ENCODE results near the gene ICAM2. TPM values are rescaled to one million over a fixed set of nuclear protein-coding genes. Genes with fewer than 3 reads are reported as not detected.

Gene ICAM2
- total RNA-seq, 1 donor from 2014 or later = not detected

DNA sequence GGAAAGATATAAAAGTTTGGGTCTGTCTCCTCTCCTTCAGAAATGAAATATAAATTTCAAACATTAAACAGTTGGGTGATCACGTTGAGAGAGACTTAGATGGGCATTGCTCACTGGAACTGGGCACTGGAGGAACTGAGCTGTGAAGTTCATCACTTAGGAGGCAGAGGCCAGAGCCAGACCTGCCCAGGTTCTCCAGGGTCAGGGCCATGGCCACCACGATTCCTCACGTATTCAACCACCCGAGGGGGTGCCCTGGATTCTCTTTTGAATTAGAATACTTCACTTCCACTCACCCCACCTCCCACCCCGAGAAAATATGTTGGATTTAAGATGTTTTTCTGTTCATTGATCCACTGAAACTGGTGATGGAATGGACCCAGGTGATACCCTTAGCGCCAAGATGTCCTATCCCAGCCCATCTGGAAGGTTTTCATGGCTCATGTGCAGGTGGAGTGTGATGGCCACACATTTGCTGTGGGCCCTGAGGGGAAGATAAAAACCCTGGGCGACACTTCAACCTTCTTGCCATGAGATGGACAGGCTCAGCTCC is 16.1 kb downstream of the ICAM2 start:
- Histone ChIP-seq H3K79me2 (ENCODE audit: low read depth) (no peaks in the 10 kb centered on the region), H3F3A (ENCODE audit: low read depth) (no peaks in the 10 kb centered on the region)
- DNase-seq (ENCODE audit: low spot score) = no peak

DNA sequence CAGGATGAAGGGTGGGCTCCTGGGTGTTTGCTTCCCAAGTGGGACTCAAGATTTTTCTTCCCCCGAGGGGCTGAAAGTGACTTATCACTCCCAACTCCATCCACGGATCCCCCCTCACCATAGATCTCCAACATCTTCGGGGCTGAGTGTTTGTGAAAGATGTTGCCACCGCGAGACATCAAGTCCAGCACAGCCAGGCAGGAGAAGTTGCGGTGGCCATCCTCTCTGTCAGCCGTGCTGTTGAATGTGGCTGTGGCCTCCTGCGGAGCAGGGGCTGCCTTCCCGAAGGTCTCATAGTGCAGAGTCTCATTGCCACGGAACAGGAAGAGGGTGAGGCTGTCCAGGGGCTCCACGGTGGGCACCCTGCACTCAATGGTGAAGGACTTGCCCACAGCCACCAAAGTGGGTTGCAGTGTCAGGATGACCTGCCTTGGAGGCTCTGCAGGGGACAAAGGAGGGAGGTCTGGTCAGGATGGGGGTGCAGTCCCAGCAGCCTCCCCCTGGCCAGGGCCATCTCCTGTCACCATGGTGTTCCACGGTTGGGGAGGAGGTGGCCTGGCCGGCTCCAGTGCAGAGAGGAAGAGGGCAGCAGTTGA is 16.8 kb downstream of the ICAM2 start:
- Mint-ChIP-seq H3K4me3 (no peak overlapping the region), H3K4me1 (peaks cover 23% of the 10 kb centered on the region), H3K27ac (no peak overlapping the region), H3K36me3 (no peaks in the 10 kb centered on the region), H3K27me3 (ENCODE audit: insufficient read depth, low read depth) (peaks cover 12% of the 10 kb centered on the region), H3K9me3 (no peaks in the 10 kb centered on the region)
- TF ChIP-seq EZH2phosphoT487 (IDR thresholded peaks at IDR 0.05) (no peak), EZH2 (IDR thresholded peaks at IDR 0.05) (no peak)
- TF ChIP-seq, protein P1, sequence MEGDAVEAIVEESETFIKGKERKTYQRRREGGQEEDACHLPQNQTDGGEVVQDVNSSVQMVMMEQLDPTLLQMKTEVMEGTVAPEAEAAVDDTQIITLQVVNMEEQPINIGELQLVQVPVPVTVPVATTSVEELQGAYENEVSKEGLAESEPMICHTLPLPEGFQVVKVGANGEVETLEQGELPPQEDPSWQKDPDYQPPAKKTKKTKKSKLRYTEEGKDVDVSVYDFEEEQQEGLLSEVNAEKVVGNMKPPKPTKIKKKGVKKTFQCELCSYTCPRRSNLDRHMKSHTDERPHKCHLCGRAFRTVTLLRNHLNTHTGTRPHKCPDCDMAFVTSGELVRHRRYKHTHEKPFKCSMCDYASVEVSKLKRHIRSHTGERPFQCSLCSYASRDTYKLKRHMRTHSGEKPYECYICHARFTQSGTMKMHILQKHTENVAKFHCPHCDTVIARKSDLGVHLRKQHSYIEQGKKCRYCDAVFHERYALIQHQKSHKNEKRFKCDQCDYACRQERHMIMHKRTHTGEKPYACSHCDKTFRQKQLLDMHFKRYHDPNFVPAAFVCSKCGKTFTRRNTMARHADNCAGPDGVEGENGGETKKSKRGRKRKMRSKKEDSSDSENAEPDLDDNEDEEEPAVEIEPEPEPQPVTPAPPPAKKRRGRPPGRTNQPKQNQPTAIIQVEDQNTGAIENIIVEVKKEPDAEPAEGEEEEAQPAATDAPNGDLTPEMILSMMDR (IDR thresholded peaks at IDR 0.05) = no peak
- H3K9ac ChIP-seq = no peak overlapping the region
- DNase-seq (ENCODE audit: low spot score) = peak; percentile 0
- H3K27me3 ChIP-seq = peaks cover 12% of the 10 kb centered on the region
- no peaks in the 10 kb centered on the region for H4K20me1 ChIP-seq (ENCODE audit: low read depth)
- H3K27ac ChIP-seq = no peak overlapping the region
- H3K4me1 ChIP-seq = peaks cover 12% of the 10 kb centered on the region
- H3K4me2 ChIP-seq = no peak overlapping the region
- H3K9me3 ChIP-seq (ENCODE audit: low read depth) = no peaks in the 10 kb centered on the region
- H3K4me3 ChIP-seq = no peak overlapping the region
- H3K36me3 ChIP-seq = no peaks in the 10 kb centered on the region
- H2AFZ ChIP-seq (replicated peaks) = no peak overlapping the region
- no peaks in the 10 kb centered on the region for H3K79me2 ChIP-seq (ENCODE audit: low read depth)
- H3F3A ChIP-seq (ENCODE audit: low read depth) = no peaks in the 10 kb centered on the region

More for the DNA sequence above, 16.1 kb downstream of the ICAM2 start:
- no peak overlapping the region for H3K4me3 Mint-ChIP-seq
- no peak overlapping the region for H3K4me3 ChIP-seq
- H3K4me1 ChIP-seq = peaks cover 13% of the 10 kb centered on the region
- H3K36me3 Mint-ChIP-seq = no peaks in the 10 kb centered on the region
- no peak overlapping the region for H3K4me2 ChIP-seq
- no peaks in the 10 kb centered on the region for H3K9me3 ChIP-seq (ENCODE audit: low read depth)
- TF ChIP-seq EZH2 (IDR thresholded peaks at IDR 0.05) (no peak), EZH2phosphoT487 (IDR thresholded peaks at IDR 0.05) (no peak)
- TF ChIP-seq, protein P1 (IDR thresholded peaks at IDR 0.05) = no peak
- no peak overlapping the region for H3K27ac ChIP-seq
- H2AFZ ChIP-seq (replicated peaks) = no peak overlapping the region
- no peak overlapping the region for H3K9ac ChIP-seq
- peaks cover 11% of the 10 kb centered on the region for H3K27me3 Mint-ChIP-seq (ENCODE audit: insufficient read depth, low read depth)
- peaks cover 5% of the 10 kb centered on the region for H3K27me3 ChIP-seq
- H4K20me1 ChIP-seq (ENCODE audit: low read depth) = no peaks in the 10 kb centered on the region
- no peaks in the 10 kb centered on the region for H3K9me3 Mint-ChIP-seq
- no peaks in the 10 kb centered on the region for H3K36me3 ChIP-seq
- peaks cover 22% of the 10 kb centered on the region for H3K4me1 Mint-ChIP-seq
- no peak overlapping the region for H3K27ac Mint-ChIP-seq

DNA sequence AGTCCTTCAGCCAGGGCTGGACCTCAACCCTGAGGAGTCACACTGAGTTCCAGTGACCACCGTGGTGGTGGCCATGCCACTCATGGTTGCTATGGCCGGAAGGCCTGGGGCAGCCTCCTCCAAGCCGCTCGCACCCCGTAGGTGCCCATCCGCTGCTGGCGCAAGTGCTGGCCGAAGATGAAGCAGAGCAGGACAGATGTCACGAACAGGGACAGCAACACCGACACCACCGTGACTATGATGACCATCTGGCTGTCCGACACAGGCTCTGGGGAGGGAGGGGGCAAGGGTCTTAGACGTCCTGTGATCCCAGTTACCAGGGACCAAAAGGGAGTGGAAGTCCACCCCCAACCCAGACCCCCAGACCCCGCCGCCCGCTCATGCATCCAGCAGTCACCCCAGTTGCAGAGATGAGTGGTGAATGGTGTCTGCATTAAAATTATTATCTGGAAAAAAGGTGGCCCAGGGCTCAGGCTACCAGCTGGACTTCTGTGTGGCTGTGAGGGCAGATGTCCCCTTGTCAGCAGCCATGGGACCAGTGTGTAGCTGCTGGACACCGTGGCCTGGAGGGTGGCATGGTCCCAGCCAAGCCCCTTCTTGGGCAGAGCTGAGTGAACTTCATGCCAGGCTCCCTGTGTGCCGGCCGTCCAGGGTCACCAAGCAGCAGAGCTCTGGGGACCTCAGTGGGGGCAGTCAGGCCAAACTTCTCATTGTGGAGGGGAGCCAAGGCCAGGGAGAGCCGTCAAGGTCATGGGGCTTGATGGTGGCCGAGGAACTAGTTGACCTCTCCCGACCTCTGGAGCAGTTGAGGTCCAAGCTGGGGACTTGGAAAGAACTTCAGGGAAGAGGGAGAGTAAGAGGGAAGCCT is 17.5 kb downstream of the ICAM2 start:
- no peak overlapping the region for H2AFZ ChIP-seq (replicated peaks)
- Mint-ChIP-seq H3K9me3 (no peaks in the 10 kb centered on the region), H3K27ac (no peak overlapping the region), H3K36me3 (no peaks in the 10 kb centered on the region), H3K27me3 (ENCODE audit: insufficient read depth, low read depth) (peaks cover 12% of the 10 kb centered on the region), H3K4me3 (no peak overlapping the region), H3K4me1 (peaks cover 20% of the 10 kb centered on the region)
- TF ChIP-seq EZH2 (IDR thresholded peaks at IDR 0.05) (no peak), EZH2phosphoT487 (IDR thresholded peaks at IDR 0.05) (no peak)
- TF ChIP-seq, protein P1 (IDR thresholded peaks at IDR 0.05) = no peak
- no peaks in the 10 kb centered on the region for H3K36me3 ChIP-seq
- H3K27me3 ChIP-seq = peaks cover 19% of the 10 kb centered on the region
- no peaks in the 10 kb centered on the region for H3K79me2 ChIP-seq (ENCODE audit: low read depth)
- H4K20me1 ChIP-seq (ENCODE audit: low read depth) = no peaks in the 10 kb centered on the region
- peak; percentile 1 for DNase-seq (ENCODE audit: low spot score)
- H3K27ac ChIP-seq = no peak overlapping the region
- H3K4me1 ChIP-seq = peaks cover 8% of the 10 kb centered on the region
- H3K4me3 ChIP-seq = no peak overlapping the region
- no peak overlapping the region for H3K9ac ChIP-seq
- H3K9me3 ChIP-seq (ENCODE audit: low read depth) = no peaks in the 10 kb centered on the region
- H3F3A ChIP-seq (ENCODE audit: low read depth) = no peaks in the 10 kb centered on the region
- no peak overlapping the region for H3K4me2 ChIP-seq
